H1 (cell line): Measurements from ENCODE around the gene MT2A.

Experiments
- ATF3 ChIP-seq: IDR thresholded peaks from 2 replicates; pipeline ENCODE4 v1.6.1; 2011; ENCODE audit warnings: low read depth, mild to moderate bottlenecking, low read length; ENCODE audit not compliant: insufficient read depth
- CREB1 ChIP-seq: IDR thresholded peaks from 2 replicates; pipeline ENCODE4 v1.6.1; 2012; ENCODE audit warnings: inconsistent platforms
- CTCF ChIP-seq, 3 experiments: IDR thresholded peaks; 1 replicate in 2 of 3; 2 replicates in 1 of 3; pipeline versions ENCODE4 v1.5.1 to v1.6.1; 2011; ENCODE audit warnings: low read length in 3 of 3, mild to moderate bottlenecking in 3 of 3, inconsistent platforms in 2 of 3, low read depth in 1 of 3, moderate library complexity in 1 of 3; ENCODE audit not compliant: insufficient read depth in 1 of 3; ENCODE audit errors: control extremely low read depth in 1 of 3
- EZH2 ChIP-seq: fragments of 200-600 bp; sonication (generic); IDR thresholded peaks from 2 replicates; pipeline ENCODE4 v1.7.1; 2012; ENCODE audit warnings: low read depth, mild to moderate bottlenecking, moderate library complexity, low read length, inconsistent platforms; ENCODE audit not compliant: severe bottlenecking
- MAX ChIP-seq: IDR thresholded peaks from 2 replicates; pipeline ENCODE4 v1.6.1; 2012; ENCODE audit warnings: inconsistent platforms
- NRF1 ChIP-seq: IDR thresholded peaks from 2 replicates; pipeline ENCODE4 v1.6.1; 2011; ENCODE audit warnings: mild to moderate bottlenecking, low read depth, low read length, improper control_type of control experiment
- POLR2A ChIP-seq, 2 experiments: IDR thresholded peaks; 1 replicate in 1 of 2; 2 replicates in 1 of 2; pipeline ENCODE4 v1.6.1; 2011; ENCODE audit warnings: low read depth in 2 of 2, low read length in 2 of 2, mild to moderate bottlenecking in 2 of 2; ENCODE audit errors: control extremely low read depth in 1 of 2
- POLR2AphosphoS5 ChIP-seq: IDR thresholded peaks from 2 replicates; pipeline ENCODE4 v1.6.1; 2011; ENCODE audit warnings: low read depth, low read length
- SP1 ChIP-seq: IDR thresholded peaks from 2 replicates; pipeline ENCODE4 v1.6.1; 2011; ENCODE audit warnings: low read depth, low read length
- SP2 ChIP-seq: IDR thresholded peaks from 2 replicates; pipeline ENCODE4 v1.6.1; 2012; ENCODE audit warnings: mild to moderate bottlenecking, low read length, inconsistent platforms
- TBP ChIP-seq: IDR thresholded peaks from 2 replicates; pipeline ENCODE4 v1.6.1; 2011; ENCODE audit warnings: low read depth, low read length, improper control_type of control experiment
- TEAD4 ChIP-seq: IDR thresholded peaks from 2 replicates; pipeline ENCODE4 v1.6.1; 2012; ENCODE audit warnings: low read depth, low read length, inconsistent platforms, mixed read lengths
- YY1 ChIP-seq: IDR thresholded peaks from 2 replicates; pipeline ENCODE4 v1.6.1; 2011; ENCODE audit warnings: low read depth, mild to moderate bottlenecking, low read length
- ZNF274 ChIP-seq: IDR thresholded peaks from 2 replicates; pipeline ENCODE4 v1.7.0; 2012; ENCODE audit warnings: low read length, borderline replicate concordance; ENCODE audit errors: extremely low read depth

- TF ChIP-seq YY1 = no peak
- TF ChIP-seq CTCF (IDR thresholded peaks at IDR 0.05; ENCODE audit: control extremely low read depth in 1 of 3, insufficient read depth in 1 of 3, low read depth in 1 of 3, low read length in 3 of 3) = no peak
- no peak for TF ChIP-seq POLR2A (IDR thresholded peaks at IDR 0.05; ENCODE audit: control extremely low read depth in 1 of 2, low read depth in 2 of 2, low read length in 2 of 2)
- no peak for TF ChIP-seq CREB1
- TF ChIP-seq SP2 = no peak
- no peak for TF ChIP-seq MAX
- TF ChIP-seq ZNF274 = no peak
- no peak for TF ChIP-seq ATF3
- TF ChIP-seq SP1 = no peak
- no peak for TF ChIP-seq POLR2AphosphoS5
- TF ChIP-seq TBP = no peak
- no peak for TF ChIP-seq EZH2
- no peak for TF ChIP-seq TEAD4
- TF ChIP-seq NRF1 = no peak
These were observed 2.3 kb upstream of the MT2A start for GRCh38 chr16:56606071-56606475.
